ENCODE measurements around the gene RPP30. TPM values are rescaled to one million over a fixed set of nuclear protein-coding genes. Genes with fewer than 3 reads are reported as not detected.

The RPP30 gene
- total and polyA plus RNA-seq, 9 of the 15 experiments (the other 6 are each of a cell fraction or from before 2014, with no cell fraction given) = 37.3 to 170 (median 69.1) TPM

- no peak for TF ChIP-seq ZNF609 (CRISPR knock-in tag; IDR thresholded peaks at IDR 0.05; ENCODE audit: borderline replicate concordance)
- no peak for TF ChIP-seq SMAD2 (IDR thresholded peaks at IDR 0.05; ENCODE audit: low read depth, low read length)
- no peak for TF ChIP-seq SNIP1 (IDR thresholded peaks at IDR 0.05; ENCODE audit: low read depth)
- no peak for TF ChIP-seq NFXL1 (CRISPR knock-in tag; IDR thresholded peaks at IDR 0.05)
These were observed 12.7 kb downstream of the RPP30 start (continued) for GRCh38 chr10:90884431-90884830.

- H3K9ac ChIP-seq (ENCODE audit: insufficient read depth in 1 of 2, low read depth in 2 of 2, low read length in 2 of 2) = no peak overlapping the region
- no peak overlapping the region for H3K4me2 ChIP-seq (ENCODE audit: insufficient read depth, low read length)
- BruUV-seq (replicated peaks) = no TSS peak
- TF ChIP-seq ETV1 (tag; conservative IDR thresholded peaks at IDR 0.05; ENCODE audit: low read depth) (no peak), KAT7 (CRISPR knock-in tag; IDR thresholded peaks at IDR 0.05; ENCODE audit: borderline replicate concordance) (no peak), ZNF76 (CRISPR knock-in tag; IDR thresholded peaks at IDR 0.05; ENCODE audit: borderline replicate concordance) (no peak)
- in situ Hi-C loops (cut with MboI) (no loop called here), intact Hi-C loops (cut with micrococcal nuclease) (no loop called here)
- DNase-seq (ENCODE audit: extremely low read depth in 1 of 4, low spot score in 3 of 4) (no peak), ATAC-seq (no peak), FAIRE-seq (no peak)
- H3K4me1 ChIP-seq (replicated peaks in 1 of 2; ENCODE audit: control insufficient read depth in 2 of 2, insufficient read depth in 2 of 2, low read length in 2 of 2) = no peaks in the 10 kb centered on the region
- H2AFZ ChIP-seq (ENCODE audit: low read depth, low read length) = no peak overlapping the region
- no peak overlapping the region for H3K4me3 ChIP-seq
- ChIA-PET POLR2A (no interaction called here), CTCF (ENCODE audit: low intra/inter-chr PET ratio) (no interaction called here)
- H3K36me3 ChIP-seq (ENCODE audit: control insufficient read depth, insufficient read depth, low read length) = peaks cover 79% of the 10 kb centered on the region
- no peaks in the 10 kb centered on the region for H3K9me1 ChIP-seq (ENCODE audit: control insufficient read depth, insufficient read depth, low read length)
- WGBS (ENCODE audit: insufficient coverage, low coverage, missing lambda C conversion rate) = 100% methylated on average over 1 of the region's 1 CpG
- H3K9me3 ChIP-seq (replicated peaks; ENCODE audit: control insufficient read depth, insufficient read depth, low read depth, low read length) = no peaks in the 10 kb centered on the region
- no peak overlapping the region for H3K27ac ChIP-seq (ENCODE audit: extremely low read depth, low read depth, low read length)
- no peaks in the 10 kb centered on the region for H4K20me1 ChIP-seq (replicated peaks; ENCODE audit: control insufficient read depth, insufficient read depth, low read length)
- H3K27me3 ChIP-seq (ENCODE audit: control insufficient read depth in 2 of 2, insufficient read depth in 2 of 2, low read length in 2 of 2) = no peaks in the 10 kb centered on the region
- no peaks in the 10 kb centered on the region for H3K79me2 ChIP-seq (ENCODE audit: control insufficient read depth, insufficient read depth, low read length)
These were observed 13.4 kb downstream of the RPP30 start for GRCh38 chr10:90885176-90885575.

Measured in K562 (cell line).